Stimulated activated CD8-positive, alpha-beta memory T cell treated with anti-CD3 and anti-CD28 coated beads, Interleukin-4, amount 100 ng/mL, for 48 hours (primary cell): ENCODE data around the gene LVRN.

Experiments used
- DNase-seq: peaks from one replicate; pipeline ENCODE4 v3.0.0-alpha.2; 2020

LVRN gene

GRCh38 chr5:115961381-115962238 is 665 bp upstream of the LVRN start:
- no peak for DNase-seq

DNA sequence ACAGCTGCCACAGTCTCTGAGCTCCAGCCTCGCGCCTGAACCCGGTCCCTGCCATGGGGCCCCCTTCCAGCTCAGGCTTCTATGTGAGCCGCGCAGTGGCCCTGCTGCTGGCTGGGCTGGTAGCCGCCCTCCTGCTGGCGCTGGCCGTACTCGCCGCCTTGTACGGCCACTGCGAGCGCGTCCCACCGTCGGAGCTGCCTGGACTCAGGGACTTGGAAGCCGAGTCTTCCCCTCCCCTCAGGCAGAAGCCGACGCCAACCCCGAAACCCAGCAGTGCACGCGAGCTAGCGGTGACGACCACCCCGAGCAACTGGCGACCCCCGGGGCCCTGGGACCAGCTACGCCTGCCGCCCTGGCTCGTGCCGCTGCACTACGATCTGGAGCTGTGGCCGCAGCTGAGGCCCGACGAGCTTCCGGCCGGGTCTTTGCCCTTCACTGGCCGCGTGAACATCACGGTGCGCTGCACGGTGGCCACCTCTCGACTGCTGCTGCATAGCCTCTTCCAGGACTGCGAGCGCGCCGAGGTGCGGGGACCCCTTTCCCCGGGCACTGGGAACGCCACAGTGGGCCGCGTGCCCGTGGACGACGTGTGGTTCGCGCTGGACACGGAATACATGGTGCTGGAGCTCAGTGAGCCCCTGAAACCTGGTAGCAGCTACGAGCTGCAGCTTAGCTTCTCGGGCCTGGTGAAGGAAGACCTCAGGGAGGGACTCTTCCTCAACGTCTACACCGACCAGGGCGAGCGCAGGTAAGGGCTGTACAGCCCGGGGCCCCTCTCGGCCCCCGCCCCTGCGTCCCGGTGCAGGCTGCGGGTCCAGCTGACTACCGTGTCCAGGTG is 509 bp downstream of the LVRN start:
- DNase-seq, result no peak

DNA sequence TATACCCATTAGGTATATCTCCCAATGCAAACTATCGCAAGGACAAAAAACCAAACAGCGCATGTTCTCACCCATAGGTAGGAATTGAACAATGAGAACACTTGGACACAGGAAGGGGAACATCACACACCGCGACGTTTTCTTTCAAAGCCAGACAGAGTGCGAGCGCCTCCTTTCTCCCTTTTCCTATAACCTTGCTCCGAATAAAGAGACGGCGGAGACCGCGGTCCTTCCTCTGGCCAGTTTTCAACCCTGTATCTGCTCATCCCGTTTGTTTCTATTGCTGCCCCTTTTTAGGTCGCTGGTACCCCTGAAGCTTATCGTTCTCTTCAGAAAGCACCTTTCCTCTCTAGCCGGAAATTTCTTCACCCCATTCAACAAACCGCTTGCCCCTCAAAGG is 1.3 kb downstream of the LVRN start:
- DNase-seq, result no peak

- DNase-seq, result no peak
These were observed 6.5 kb downstream of the LVRN start for GRCh38 chr5:115968770-115969169.

DNA sequence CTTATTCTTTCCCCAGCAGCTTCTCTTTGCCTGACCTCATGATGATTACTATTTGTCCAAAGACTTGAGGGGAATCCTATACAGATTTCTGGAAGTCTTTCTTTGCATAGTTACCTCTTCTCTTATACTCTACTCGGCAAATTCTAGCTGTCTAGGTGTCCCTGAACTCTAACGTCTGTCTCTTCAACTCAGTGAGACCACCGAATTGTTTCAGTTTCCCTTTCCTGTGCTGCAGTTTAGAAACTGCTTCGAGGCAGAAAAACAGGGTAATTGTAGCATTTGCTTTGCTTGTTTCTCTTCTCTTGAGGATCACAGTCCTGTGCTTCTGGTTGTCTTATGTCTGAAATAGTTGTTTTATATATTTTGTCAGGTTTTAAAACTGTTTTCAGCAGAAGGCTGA is 14.8 kb downstream of the LVRN start:
- DNase-seq, result no peak

- DNase-seq, result no peak
These were observed 15.7 kb downstream of the LVRN start for GRCh38 chr5:115977988-115978387.

GRCh38 chr5:115978779-115979178 is 16.5 kb downstream of the LVRN start:
- DNase-seq, result no peak

DNA sequence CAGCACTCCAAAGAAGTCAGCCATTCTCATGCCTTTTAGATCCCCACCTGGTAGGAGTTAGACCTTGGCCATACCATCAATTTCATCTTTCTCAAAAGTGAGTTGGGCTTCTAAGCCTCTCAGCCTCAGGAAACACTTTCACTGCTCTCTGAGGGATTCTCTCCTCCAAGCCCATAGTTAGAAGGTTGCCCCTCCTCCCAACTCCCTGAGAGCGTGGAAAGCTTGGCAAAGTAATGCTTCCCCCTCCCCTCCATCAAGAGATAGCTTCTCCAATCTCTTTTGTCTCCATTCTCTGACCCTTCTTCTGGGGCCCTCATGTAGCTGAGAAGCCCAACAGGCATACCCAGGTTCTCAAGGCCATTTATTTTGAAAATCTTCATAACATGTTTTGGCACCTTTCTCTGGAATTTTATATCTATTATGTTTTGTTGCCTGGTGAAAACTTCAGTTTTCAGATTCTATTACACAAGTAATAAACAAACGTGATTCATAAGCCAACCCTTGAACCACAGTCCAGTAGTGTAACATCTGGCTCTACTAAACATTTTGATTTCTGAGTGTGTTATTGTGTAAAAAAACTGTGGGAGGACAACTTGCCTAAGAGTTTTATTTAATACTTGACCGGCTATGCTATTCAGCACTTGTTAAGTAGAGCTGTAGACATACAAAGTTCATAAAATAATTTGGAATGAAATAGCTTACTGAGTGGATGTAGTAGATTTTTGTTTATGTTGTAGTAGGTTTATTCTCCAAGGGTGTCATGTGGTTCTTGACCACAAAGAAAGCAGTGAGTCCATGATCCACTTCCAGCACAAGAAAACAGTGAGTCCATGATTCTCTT is 17.1 kb downstream of the LVRN start:
- no peak for DNase-seq

DNA sequence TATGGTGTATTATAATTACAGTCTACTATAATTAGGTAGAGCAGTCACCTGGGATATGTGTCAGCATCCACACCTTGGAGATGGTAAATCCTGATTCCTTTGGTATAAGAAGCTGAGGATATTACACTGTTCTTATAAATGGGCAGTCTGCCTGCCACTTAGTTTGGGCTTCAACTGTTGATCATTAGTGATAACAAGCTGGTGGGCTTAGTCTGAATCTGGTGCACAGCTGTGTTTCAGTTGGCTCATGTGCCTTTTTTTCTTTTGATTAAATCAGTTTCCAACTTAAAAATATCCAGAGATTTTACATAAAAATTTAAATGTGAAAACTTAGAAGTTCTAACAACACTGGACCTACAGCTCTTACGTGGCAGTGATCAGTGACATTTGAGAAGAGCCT is 21.2 kb downstream of the LVRN start:
- DNase-seq, result no peak

DNA sequence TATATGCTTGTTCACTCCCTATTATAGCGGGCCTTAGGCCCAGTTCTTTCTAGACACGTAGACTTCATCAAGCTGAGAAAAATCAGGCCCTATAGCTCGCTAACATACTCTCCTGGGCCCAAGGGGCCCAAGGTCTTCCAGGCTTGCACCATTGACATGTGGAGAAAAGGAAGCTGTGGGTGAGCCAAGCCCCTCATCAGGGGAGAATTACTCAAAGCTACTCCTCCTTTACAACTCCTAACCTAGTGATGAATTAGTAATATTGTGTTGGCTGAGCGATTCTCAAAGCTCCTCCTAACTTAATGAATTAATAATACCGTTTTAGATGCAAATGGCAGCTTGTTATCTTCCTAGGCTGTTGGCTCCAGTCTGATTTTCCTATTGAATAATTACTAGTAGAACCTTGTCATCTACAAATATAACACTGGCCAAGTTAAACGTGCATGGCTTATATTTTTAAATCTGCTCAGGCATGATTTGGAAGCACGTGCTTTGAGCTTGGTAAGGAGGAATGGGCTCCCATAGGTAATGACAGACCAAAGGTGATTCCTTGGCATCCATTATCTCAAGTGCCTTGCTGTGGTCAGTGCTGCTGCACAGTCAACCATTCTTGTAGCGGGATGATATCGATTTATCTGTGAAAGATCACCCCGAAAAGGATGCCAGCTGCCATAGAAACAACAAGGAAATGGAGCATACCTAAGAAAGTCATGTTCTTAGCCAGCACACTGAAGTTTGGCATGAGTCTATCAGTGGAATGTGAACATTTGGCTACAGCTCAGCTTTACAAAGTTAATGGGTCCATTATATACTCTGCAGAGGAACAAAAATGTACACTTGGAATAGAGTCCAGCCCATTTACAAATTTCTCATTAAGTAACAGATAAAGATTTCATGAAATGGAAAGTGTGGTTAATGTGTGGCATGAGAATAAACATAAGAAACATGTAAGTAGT is 23.8 kb downstream of the LVRN start:
- DNase-seq, result no peak

DNA sequence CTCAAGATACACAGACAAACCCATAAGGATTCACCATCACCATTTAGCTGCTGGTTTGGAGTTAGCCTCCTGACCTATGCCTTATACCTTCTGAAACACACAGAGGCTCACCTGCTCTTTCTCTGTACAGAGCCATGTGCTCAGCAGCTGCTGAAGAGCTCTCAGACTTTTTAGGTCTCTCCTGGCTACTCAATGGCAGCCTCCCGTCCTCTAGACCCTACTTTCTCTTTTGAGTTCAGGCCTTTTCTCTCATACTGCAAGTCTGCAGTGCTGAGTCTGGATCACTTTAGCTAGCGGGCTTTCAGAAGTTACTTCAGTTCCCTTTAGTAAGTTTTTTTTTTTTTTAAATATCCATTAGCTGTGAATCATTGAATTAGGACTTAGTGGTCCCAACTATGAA is 25.7 kb downstream of the LVRN start:
- no peak for DNase-seq

DNA sequence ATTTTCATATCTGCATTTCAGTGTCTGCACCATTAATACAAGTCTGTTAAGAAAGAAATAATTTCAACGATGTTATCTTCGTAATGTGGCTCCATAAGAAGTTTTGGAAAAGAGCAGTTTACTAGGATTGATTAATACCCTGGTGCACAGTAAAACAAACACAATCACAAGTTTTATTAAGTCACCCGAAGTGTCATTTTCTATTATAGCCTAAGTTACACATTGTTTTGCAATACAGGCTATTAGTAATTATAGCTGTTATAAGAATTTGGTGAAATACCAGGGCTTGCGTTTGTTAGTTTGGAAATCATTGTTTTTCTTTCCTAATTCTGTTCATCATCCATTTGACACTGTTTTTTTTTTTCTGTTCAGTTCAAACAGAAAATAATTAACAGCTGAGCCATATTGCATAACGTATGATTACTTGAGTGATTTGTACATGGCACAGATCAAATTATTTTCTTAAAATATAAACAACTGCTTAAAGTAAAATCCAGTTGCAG is 30.6 kb downstream of the LVRN start:
- no peak for DNase-seq

DNA sequence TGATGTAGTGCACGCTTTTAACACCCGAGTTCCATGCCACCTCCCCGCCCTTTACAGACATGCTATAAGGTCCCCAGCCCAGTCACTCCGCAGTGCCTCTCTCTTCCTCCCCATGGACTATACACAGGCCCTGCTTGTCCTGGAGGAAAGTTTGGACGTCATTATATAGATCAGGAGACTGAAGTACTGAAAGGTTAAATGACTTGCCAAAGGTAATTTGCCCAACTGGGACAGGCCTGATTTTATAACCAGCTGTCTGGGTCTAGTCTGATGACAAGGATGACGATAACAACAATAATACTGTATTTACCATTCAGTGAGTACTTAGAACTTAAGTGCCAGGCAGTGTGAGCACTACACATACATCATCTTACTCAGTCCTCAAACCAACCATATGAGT is 33.1 kb downstream of the LVRN start:
- DNase-seq, result no peak

- no peak for DNase-seq
These were observed 40.0 kb downstream of the LVRN start for GRCh38 chr5:116002116-116002906.

DNA sequence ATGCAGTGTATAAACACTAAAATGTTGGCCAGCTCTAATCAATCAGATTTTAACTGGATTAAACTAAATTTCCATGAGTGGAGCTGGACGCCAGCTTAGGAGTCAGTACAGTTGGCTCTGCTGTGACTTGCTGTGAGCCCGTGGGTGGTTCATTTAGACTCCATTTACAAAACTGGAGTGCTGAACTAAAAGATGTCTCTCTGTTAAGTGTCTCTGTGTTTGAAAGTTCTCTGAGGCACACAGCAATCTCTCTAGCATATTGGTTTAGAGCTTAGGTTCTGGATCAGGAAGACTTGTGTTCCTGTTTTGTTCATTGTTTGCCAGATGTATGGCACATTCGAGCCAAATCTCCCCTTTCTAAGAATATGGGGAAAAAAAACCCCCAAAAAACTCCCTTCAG is 42.0 kb downstream of the LVRN start:
- DNase-seq, result no peak

DNA sequence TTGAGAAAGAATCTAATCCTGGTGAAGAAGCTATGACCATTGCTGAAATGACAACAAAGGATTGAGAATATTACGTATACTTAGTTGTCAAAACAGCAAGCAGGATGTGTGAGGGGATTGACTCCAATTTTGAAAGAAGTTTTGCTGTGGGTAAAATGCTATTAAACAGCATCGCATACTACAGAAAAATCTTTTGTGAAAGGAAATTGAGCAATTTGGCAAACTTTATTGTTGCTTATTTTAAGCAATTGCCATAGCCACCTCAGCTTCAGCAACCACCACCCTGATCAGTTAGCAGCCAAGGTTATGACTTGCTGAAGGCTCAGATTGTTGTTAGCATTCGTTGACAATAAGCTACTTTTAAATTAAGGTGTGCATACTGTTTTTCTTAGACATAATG is 47.5 kb downstream of the LVRN start:
- no peak for DNase-seq

DNA sequence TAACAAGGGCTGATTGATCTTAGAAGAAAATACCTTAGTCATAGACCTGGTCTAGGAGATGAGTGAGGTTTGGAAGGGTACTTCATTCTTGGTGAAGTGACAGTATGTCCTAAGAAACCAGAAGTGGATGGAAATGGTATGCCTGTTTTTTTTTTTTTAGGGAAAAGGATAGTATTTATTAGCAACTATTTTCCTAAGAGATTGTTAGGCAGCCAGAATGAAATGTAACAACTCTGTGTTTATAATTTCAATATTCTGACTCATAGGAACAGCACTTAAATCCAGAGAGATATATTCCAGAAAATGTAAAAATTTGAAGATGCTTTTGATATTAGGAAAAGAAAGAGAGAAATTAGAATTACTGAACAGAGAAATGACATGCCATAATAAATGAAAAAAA is 48.8 kb downstream of the LVRN start:
- DNase-seq, result no peak

DNA sequence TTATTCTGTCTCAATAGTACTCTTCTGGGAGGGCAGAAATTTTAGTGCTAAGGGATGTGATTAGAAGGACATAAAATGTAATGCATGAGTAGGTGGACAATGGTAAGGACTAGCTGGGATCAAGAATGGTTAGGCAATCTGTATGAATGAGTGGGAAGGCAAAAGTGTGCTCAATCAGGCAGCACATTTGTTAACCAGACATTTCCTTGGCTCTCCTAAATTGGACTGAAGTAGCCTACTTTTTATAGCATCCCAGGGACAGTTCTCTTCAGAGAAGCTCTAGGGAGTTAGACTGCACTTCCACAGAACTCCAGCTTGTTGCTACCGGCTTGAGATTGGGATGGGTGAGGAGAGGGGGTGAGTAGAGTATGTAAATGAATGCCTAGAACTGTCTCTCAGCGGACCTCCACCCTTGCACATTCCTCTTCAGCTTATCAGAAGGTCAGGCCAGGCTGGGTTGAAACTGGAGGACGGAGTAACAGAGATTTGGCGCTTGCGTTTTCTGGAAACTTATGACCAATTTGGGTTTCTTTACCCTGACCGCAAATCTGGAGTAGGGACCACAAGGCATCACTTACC is 51.0 kb downstream of the LVRN start:
- no peak for DNase-seq

DNA sequence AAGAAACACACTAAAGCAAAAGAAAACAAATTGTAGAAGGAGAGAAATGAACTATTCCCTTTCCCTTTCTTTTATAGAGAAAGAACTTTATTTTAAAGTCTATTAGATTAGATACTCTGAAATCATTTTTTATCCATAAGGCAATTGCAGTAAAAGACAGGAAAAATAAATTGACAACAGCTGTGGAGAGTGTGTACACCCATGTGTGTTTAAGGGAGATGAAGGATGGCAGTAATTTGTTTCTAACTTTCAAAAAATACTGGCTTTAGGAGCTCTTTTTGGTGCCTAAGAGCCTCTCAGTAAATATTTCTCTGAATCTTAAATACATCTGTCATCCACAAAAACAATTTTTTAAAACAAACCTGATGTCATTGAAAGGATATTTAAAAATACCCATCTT is 51.7 kb downstream of the LVRN start:
- no peak for DNase-seq

DNA sequence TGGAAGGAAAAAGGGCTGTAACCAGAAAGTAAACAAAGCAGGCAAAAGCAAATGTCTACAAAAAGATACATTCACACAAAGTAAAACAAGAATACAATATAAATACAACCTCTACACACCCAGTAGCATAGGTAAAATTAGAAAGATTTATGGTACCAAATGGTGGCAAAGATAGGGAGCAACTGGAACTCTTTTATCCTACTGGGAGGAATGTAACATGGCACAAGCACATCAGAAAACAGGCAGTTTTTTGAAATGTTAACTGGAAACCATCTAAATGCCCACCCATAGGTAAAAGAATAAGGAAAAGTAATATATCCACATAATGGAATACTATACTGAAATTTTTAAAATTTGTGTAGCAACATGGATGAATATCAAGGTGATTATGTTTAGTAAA is 61.3 kb downstream of the LVRN start:
- no peak for DNase-seq

GRCh38 chr5:116025866-116026265 is 63.6 kb downstream of the LVRN start:
- no peak for DNase-seq
